OCI-LY3 (cell line): ENCODE results near the gene SNAPC2.

Experiments
- H2AFZ ChIP-seq: fragments of 200-600, 300-600 bp; shearing (Covaris generic); 2 replicates; pipeline ENCODE4 v1.6.0; 2014; ENCODE audit warnings: antibody characterized with exemption, low read depth, low read length
- H3K27ac ChIP-seq: fragments of 200-600, 300-600 bp; sonication (generic); 2 replicates; pipeline ENCODE4 v1.5.1; 2014; ENCODE audit warnings: mild to moderate bottlenecking, low read length, moderate library complexity, mixed read lengths
- H3K27me3 ChIP-seq: fragments of 200-600, 300-600 bp; sonication (generic); 2 replicates; pipeline ENCODE4 v1.6.1; 2014; ENCODE audit warnings: low read depth, low read length, mixed read lengths
- H3K36me3 ChIP-seq: fragments of 200-600, 300-600 bp; sonication (generic); replicated peaks from 2 replicates; pipeline ENCODE3; 2014; ENCODE audit warnings: low read depth, low read length, mixed read lengths
- H3K4me1 ChIP-seq: fragments of 300-600, 200-600 bp; sonication (generic); 2 replicates; pipeline ENCODE4 v1.6.1; 2014; ENCODE audit warnings: low read length, mixed read lengths
- H3K4me2 ChIP-seq: fragments of 200-600, 300-600 bp; sonication (generic); 2 replicates; pipeline ENCODE4 v1.6.1; 2014; ENCODE audit warnings: low read length, mixed read lengths
- H3K4me3 ChIP-seq: fragments of 300-600, 200-600 bp; sonication (generic); 2 replicates; pipeline ENCODE4 v1.5.1; 2014; ENCODE audit warnings: antibody characterized with exemption, mild to moderate bottlenecking, low read length, moderate library complexity
- H3K79me2 ChIP-seq: fragments of 300-600, 200-600 bp; shearing (Covaris generic); 2 replicates; pipeline ENCODE4 v1.6.1; 2014; ENCODE audit warnings: mild to moderate bottlenecking, low read length, mixed read lengths
- H3K9ac ChIP-seq: fragments of 300-600, 200-600 bp; shearing (Covaris generic); 2 replicates; pipeline ENCODE4 v1.6.0; 2014; ENCODE audit warnings: mild to moderate bottlenecking, low read length, moderate library complexity
- H3K9me3 ChIP-seq: fragments of 200-600, 300-600 bp; shearing (Covaris generic); 2 replicates; pipeline ENCODE4 v1.6.1; 2014; ENCODE audit warnings: low read length, mixed read lengths; ENCODE audit not compliant: insufficient read depth
- H4K20me1 ChIP-seq: fragments of 200-600, 300-600 bp; sonication (generic); 2 replicates; pipeline ENCODE4 v1.6.1; 2016; ENCODE audit warnings: low read length, mixed read lengths; ENCODE audit not compliant: insufficient read depth
- EZH2phosphoT487 ChIP-seq: fragments of 200-600 bp; shearing (Covaris generic); IDR thresholded peaks from 2 replicates; pipeline ENCODE4 v1.6.1; 2018; ENCODE audit warnings: antibody characterized with exemption, mixed run types, low read depth
- TF ChIP-seq, protein P1 (sequence below): fragments of 200-600, 300-600 bp; sonication (generic); IDR thresholded peaks from 2 replicates; pipeline ENCODE4 v1.5.1; 2014; ENCODE audit warnings: antibody characterized with exemption, low read length, low read depth

SNAPC2 gene

GRCh38 chr19:7902796-7903243 is 17.3 kb upstream of the SNAPC2 start:
- Histone ChIP-seq H3K36me3 (peaks cover 6% of the 10 kb centered on the region), H3K4me1 (peaks cover 16% of the 10 kb centered on the region), H3K79me2 (peaks cover 45% of the 10 kb centered on the region), H3K27me3 (no peaks in the 10 kb centered on the region), H3K4me3 (peak overlapping the region; percentile 87), H4K20me1 (peaks cover 25% of the 10 kb centered on the region), H3K4me2 (peak overlapping the region; percentile 99), H3K9ac (peak overlapping the region; percentile 93), H3K27ac (peak overlapping the region; percentile 57), H2AFZ (peak overlapping the region; percentile 79), H3K9me3 (no peaks in the 10 kb centered on the region)
- TF ChIP-seq, protein P1, sequence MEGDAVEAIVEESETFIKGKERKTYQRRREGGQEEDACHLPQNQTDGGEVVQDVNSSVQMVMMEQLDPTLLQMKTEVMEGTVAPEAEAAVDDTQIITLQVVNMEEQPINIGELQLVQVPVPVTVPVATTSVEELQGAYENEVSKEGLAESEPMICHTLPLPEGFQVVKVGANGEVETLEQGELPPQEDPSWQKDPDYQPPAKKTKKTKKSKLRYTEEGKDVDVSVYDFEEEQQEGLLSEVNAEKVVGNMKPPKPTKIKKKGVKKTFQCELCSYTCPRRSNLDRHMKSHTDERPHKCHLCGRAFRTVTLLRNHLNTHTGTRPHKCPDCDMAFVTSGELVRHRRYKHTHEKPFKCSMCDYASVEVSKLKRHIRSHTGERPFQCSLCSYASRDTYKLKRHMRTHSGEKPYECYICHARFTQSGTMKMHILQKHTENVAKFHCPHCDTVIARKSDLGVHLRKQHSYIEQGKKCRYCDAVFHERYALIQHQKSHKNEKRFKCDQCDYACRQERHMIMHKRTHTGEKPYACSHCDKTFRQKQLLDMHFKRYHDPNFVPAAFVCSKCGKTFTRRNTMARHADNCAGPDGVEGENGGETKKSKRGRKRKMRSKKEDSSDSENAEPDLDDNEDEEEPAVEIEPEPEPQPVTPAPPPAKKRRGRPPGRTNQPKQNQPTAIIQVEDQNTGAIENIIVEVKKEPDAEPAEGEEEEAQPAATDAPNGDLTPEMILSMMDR = no peak
- TF ChIP-seq EZH2phosphoT487 = no peak

GRCh38 chr19:7903244-7904073 is 16.7 kb upstream of the SNAPC2 start, which contains the start of gene MAP2K7:
TSS of gene MAP2K7 (plus strand) at chr19:7903877. CDS start at chr19:7903945, 68 bp downstream.
- H3K4me1 ChIP-seq = peaks cover 16% of the 10 kb centered on the region
- H3K36me3 ChIP-seq = peaks cover 6% of the 10 kb centered on the region
- peaks cover 29% of the 10 kb centered on the region for H4K20me1 ChIP-seq
- peak within 1 kb of the TSS; percentile 58 for H3K27ac ChIP-seq
- H2AFZ ChIP-seq = peak within 1 kb of the TSS; percentile 79
- no peaks in the 10 kb centered on the region for H3K27me3 ChIP-seq
- H3K4me2 ChIP-seq = peak within 1 kb of the TSS; percentile 99
- H3K79me2 ChIP-seq = peaks cover 52% of the 10 kb centered on the region
- H3K9me3 ChIP-seq = no peaks in the 10 kb centered on the region
- H3K9ac ChIP-seq = peak within 1 kb of the TSS; percentile 93
- no peak for TF ChIP-seq EZH2phosphoT487
- TF ChIP-seq, protein P1 = peak; percentile 88
- H3K4me3 ChIP-seq = peak within 1 kb of the TSS; percentile 95

- peaks cover 35% of the 10 kb centered on the region for H4K20me1 ChIP-seq
- no peaks in the 10 kb centered on the region for H3K27me3 ChIP-seq
- no peaks in the 10 kb centered on the region for H3K9me3 ChIP-seq
- H3K36me3 ChIP-seq = peaks cover 6% of the 10 kb centered on the region
- H3K27ac ChIP-seq = peak overlapping the region; percentile 58
- peak overlapping the region; percentile 87 for H3K9ac ChIP-seq
- no peak overlapping the region for H2AFZ ChIP-seq
- H3K4me3 ChIP-seq = peak overlapping the region; percentile 95
- peaks cover 54% of the 10 kb centered on the region for H3K79me2 ChIP-seq
- H3K4me2 ChIP-seq = peak overlapping the region; percentile 98
- H3K4me1 ChIP-seq = peaks cover 16% of the 10 kb centered on the region
- TF ChIP-seq, protein P1 = no peak
- TF ChIP-seq EZH2phosphoT487 = no peak
Measured at GRCh38 chr19:7904074-7905020, 15.8 kb upstream of the SNAPC2 start.
